HG02798 (cell line): Measurements from ENCODE around the gene PSMD8.
"Not testable (repeated sequence)": the region's sequence is repeated elsewhere in the genome, so short reads cannot be mapped to it uniquely, and the experiment has no call there.

ENCODE experiments used
- ATAC-seq: cut with Tn5 transposase; IDR thresholded peaks from one replicate; pipeline ENCODE4 v1.9.1; 2021; ENCODE audit warnings: mild to moderate bottlenecking; ENCODE audit not compliant: unreplicated experiment, poor library complexity

Gene PSMD8

GRCh38 chr19:38374332-38375097 is at the start of gene PSMD8:
Gene PSMD8, plus strand, starts transcription at chr19:38374571. Its CDS starts 31 bp downstream, at chr19:38374602.
- ATAC-seq, result peak; percentile 97

GRCh38 chr19:38326591-38326990 is 47.8 kb upstream of the PSMD8 start:
- no peak for ATAC-seq

- no peak for ATAC-seq
These were observed 44.7 kb upstream of the PSMD8 start for GRCh38 chr19:38329651-38330050.

- no peak for ATAC-seq
These were observed 42.6 kb upstream of the PSMD8 start for GRCh38 chr19:38331728-38332127.

DNA sequence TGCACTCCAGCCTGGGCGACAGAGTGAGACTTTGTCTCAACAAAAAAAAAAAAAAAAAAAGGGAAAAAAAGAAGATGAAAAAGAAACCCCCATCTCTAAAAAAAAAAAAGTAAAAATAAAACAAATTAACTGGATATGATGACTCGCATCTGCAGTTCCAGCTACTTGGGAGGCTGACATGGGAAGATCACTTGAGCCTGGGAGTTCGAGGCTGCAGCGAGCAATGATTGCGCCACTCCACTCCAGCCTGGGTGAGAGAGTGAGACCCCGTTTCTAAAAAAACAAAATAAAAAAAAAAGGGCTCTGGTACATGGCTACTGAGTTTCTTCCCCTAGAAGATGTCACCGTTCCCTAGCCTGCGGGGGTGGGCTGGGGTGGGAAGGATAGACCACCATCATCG is 41.1 kb upstream of the PSMD8 start:
- ATAC-seq, result no peak

DNA sequence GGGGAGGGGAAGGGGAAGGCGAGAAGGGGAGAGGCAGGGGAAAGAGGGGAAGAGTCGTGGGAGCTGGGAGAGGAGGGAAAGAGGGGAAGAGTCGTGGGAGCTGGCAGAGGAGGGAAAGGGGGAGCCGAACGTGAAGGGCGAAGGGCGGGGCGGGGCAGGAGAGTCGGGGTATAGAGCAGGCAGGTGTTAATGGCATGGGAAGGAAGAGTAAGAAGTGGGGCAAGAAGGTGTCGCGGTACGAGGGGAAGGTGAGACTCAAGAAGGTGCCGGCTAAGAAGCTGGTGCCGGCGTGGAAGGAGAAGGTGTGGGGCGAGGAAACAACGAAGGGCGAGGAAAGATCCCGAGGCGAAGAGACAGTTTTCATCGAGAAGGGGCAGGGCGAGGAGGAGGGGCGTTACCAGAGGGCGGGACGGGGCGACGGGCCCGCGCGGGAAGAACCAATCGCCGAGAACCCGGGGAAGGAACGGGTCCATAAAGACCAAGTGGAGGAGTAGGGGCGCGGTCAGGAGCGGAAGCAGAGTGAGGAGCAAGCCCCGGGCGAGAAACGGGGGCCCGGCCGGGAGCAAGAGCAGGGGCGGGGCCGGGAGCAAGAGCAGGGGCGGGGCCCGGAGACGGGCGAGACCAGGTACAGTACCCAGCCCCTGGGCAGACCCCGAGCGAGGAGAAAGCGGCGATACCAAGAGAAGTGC is 38.3 kb upstream of the PSMD8 start:
- peak; percentile 79 for ATAC-seq

DNA sequence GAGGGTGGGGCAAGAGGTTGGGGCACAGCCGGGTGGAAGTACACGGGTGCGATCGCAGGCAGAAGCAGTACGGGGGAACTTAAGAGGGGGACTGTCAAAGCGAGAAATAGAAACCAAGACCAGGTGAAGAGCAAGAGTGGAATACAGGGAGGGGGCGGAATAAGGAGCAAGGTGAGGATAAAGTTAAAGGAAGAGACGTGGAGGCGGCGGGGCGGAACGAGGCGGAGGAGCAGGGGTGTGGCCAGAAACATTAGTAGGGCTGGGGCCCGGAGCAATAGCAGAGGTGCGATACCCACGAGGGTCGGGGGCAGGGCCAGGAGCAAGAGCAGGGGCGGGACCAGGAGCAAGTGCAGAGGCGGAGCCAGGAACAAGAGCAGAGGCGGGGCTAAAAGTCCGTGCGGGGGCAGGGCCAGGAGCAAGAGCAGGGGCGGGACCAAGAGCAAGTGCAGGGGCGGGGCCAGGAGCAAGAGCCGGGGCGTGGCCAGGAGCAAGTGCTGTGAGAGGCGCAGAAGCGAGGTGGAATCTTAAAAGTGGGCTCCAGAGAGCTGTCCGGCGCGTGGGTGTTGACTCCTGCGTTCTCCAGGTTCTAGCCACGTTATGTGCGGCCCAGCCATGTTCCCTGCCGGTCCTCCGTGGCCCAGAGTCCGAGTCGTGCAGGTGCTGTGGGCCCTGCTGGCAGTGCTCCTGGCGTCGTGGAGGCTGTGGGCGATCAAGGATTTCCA is 37.6 kb upstream of the PSMD8 start:
- ATAC-seq, result peak; percentile 58

DNA sequence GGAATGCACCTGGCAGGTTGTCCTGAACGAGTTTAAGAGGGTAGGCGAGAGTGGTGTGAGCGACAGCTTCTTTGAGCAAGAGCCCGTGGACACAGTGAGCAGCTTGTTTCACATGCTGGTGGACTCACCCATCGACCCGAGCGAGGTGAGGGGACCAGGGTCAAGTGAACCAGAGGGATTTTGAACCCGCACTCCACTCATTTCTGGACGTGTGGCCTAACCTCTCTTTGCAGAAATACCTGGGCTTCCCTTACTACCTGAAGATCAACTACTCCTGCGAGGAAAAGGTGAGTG is 37.1 kb upstream of the PSMD8 start:
- no peak for ATAC-seq

DNA sequence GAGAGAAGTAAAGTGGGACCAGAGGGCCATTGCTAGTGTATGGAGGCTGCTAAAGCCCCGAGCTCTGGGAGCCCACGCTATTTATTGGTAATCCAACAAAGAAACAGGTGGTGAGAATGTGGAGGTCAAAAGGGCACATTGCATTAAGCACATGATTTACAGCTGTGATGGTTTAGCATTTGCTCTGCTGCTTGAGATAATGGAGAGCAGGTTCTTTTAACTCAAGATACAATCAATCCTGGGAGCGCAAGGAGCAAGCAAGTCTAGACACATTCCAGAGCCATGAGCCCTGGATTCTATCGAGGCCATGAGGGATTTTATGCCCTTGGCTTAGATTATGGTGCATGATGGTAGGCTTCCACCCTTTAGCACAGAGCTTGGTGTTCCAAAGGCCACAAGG is 35.4 kb upstream of the PSMD8 start:
- ATAC-seq, result not testable (repeated sequence)

GRCh38 chr19:38340927-38341326 is 33.4 kb upstream of the PSMD8 start:
- no peak for ATAC-seq

DNA sequence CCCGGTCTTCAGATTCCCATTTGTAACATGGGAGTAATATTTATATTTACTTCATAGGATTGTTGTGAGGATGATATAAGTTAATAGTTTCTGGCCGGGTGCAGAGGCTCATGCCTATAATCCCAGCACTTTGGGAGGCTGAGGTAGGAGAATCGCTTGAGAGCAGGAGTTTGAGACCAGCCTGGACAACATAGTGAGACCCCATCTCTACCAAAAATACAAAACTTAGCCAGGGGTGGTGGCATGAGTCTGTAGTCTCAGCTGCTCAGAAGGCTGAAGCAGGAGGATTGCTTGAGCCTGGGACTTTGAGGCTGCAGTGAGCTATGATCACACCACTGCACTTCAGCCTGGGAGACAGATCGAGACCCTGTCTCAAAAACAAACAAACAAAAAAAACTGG is 27.5 kb upstream of the PSMD8 start:
- no peak for ATAC-seq

DNA sequence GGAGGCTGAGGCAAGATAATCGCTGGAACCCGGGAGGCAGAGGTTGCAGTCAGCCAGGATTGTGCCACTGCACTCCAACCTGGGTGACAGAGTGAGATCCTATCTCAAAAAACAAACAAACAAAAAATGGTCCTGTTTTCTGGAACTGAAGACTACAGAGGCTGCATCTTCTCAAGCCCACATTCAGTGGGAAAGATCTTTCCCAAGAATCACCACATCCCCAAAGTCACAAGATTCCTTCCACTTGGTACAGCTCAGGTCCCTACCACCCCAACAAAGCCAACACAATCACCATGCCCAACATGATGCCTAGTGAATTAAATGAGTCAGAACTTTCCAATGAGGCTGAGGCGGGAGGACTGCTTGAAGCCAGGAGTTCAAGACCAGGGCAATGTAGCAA is 23.5 kb upstream of the PSMD8 start:
- ATAC-seq, result no peak

- no peak for ATAC-seq
These were observed 22.4 kb upstream of the PSMD8 start for GRCh38 chr19:38351865-38352395.

GRCh38 chr19:38352611-38353010 is 21.8 kb upstream of the PSMD8 start:
- ATAC-seq, result no peak

GRCh38 chr19:38355728-38356725 is 18.3 kb upstream of the PSMD8 start:
- no peak for ATAC-seq

- no peak for ATAC-seq
These were observed 16.3 kb upstream of the PSMD8 start for GRCh38 chr19:38358071-38358470.

DNA sequence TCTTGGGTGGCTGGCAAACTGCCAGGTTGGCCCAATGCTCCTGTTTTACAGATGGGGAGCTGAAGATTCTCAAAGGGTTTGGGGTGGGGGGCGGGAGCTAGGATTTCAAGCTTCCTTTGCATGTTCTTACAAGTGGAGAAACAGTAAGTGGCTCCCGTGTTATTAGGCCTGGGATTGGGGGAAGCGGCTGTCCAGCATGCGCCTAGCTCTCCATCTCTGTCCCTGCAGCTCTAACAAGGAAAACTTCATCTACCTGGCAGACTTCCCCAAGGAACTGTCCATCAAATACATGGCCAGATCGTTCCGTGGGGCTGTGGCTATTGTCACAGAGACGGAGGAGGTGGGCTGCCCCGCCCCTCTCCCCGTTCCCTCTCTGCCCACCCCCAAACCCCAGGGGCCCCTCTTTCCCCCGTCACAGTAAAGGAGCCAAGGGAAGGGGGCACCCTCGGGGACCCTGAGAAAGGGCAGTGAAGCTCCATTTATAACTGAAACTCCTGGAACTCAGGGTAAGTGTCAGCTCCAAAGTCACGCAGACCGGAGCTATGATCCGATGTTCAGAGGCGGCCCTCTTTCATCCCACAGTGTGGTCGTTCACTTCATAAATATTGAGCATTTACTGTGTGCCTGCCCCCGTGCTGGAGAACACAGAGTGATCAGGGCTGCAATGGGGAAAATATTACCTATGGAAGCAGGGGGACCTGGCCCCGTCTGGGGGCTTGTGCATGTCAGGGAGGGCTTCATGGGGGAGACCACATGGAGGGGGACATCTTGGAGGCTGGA is 14.9 kb upstream of the PSMD8 start:
- ATAC-seq, result no peak

- ATAC-seq, result no peak
These were observed 14.0 kb upstream of the PSMD8 start for GRCh38 chr19:38360351-38360750.
